Astrocyte (in vitro differentiated cells and primary cell): ENCODE results near the gene PTAFR. TPM values are rescaled to one million over a fixed set of nuclear protein-coding genes. Genes with fewer than 3 reads are reported as not detected.

ENCODE experiments used
- total RNA-seq: library from RNA; stranded (reverse); gene quantifications from 2 replicates; pipeline ENCODE4 v1.2.1, GENCODE V29; 2021

The PTAFR gene
- total RNA-seq, 1 donor from 2014 or later = 0.32 TPM

Other genes with a start within 250 kb of the PTAFR start
- 2.2 and 2.5 TPM in 2 replicates for gene SMPDL3B, start 241.7 kb downstream of the PTAFR start, total RNA-seq
- 11.3 and 11.4 TPM in 2 replicates for gene XKR8, start 216.7 kb downstream of the PTAFR start, total RNA-seq
- 22.1 and 23.7 TPM in 2 replicates for gene EYA3, start 88.1 kb downstream of the PTAFR start, total RNA-seq
- 86.9 and 91.3 TPM in 2 replicates for gene DNAJC8, start 56.3 kb upstream of the PTAFR start, total RNA-seq
- 157 and 160 TPM in 2 replicates for gene ATP5IF1, start 59.4 kb upstream of the PTAFR start, total RNA-seq
- gene SESN2, start 82.8 kb upstream of the PTAFR start, total RNA-seq = 74.6 and 78.3 TPM in 2 replicates
- gene MED18, start 152.3 kb upstream of the PTAFR start, total RNA-seq = 10.4 and 11.6 TPM in 2 replicates
- 72.6 and 78.5 TPM in 2 replicates for gene PHACTR4, start 193.1 kb upstream of the PTAFR start, total RNA-seq